ENCODE data around the gene TBX19. TPM values are rescaled to one million over a fixed set of nuclear protein-coding genes. Genes with fewer than 3 reads are reported as not detected.

TBX19 gene
- total and polyA plus RNA-seq, 2 of the 8 experiments (the other 6 are each of a cell fraction or from before 2014, with no cell fraction given): 1.0 to 1.8 TPM

DNA sequence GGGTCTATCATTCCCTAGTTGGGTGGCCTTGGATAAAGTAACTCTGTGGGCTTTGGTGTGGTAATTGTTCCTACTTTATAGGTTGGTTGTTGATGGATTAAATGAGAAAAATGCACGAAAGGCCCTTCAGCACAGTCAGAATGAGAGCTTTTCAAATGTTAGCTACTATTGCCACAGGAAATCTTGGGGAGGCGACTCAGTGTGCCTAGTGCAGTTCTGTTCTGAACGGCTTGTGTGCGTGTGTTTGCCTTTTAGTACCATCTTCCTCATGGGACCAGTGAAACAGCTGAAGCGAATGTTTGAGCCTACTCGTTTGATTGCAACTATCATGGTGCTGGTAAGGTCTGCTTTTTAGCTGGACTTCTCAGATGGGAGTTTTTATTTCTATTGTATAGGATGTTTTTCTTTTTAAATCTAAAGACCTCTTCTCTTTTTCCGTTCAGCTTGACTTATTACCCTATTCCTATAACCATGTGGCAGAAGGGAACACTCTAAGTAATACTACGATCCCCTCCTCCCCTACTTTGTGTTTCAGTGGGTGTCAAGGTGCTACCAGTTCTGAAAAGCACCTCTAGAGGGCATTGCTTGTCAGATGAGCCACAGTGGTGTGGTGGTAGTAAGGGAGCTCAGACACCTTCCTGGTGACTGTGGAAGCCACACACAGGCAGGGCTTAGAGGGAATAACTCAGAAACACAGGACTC is 45.7 kb upstream of the TBX19 start:
- H3K9me3 ChIP-seq (ENCODE audit: insufficient read depth in 2 of 2, low read depth in 1 of 2, low read length in 1 of 2): no peaks in the 10 kb centered on the region
- H4K5ac ChIP-seq (ENCODE audit: insufficient read length, low read depth, low read length): no peak overlapping the region
- no peak overlapping the region for H3K14ac ChIP-seq (ENCODE audit: insufficient read length)
- DNase-seq (ENCODE audit: low read depth in 1 of 2, low spot score in 2 of 2) (no peak), FAIRE-seq (no peak)
- POLR2A ChIA-PET (ENCODE audit: partially characterized antibody): interaction anchor here (1.0 to 1.3 kb wide), 3 partner anchors 9 to 299 kb away, joined by 3 to 9 read pairs (median 4); partner anchors contain the start of gene SFT2D2
- H3K27ac ChIP-seq (ENCODE audit: low read depth, low read length): no peak overlapping the region
- peaks cover 0 to 3% of the 10 kb centered on the region in 2 experiments; a peak in 1 of 4 replicates for H3K79me2 ChIP-seq (ENCODE audit: control insufficient read depth in 1 of 2, insufficient read depth in 2 of 2, low read length in 2 of 2)
- H2BK5ac ChIP-seq (ENCODE audit: low read depth, low read length): no peak overlapping the region
- peaks cover 0 to 2% of the 10 kb centered on the region in 2 experiments for H4K20me1 ChIP-seq (replicated peaks in 1 of 2; ENCODE audit: control insufficient read depth in 1 of 2, insufficient read depth in 2 of 2, low read length in 2 of 2)
- H3K56ac ChIP-seq (replicated peaks; ENCODE audit: insufficient read length, low read depth, low read length): no peak overlapping the region
- no peak overlapping the region for H2BK12ac ChIP-seq (ENCODE audit: low read depth, low read length)
- H2AFZ ChIP-seq (ENCODE audit: low read length): no peak overlapping the region
- H2AK5ac ChIP-seq (ENCODE audit: low read depth, low read length): no peak overlapping the region
- TF ChIP-seq KDM1A (IDR thresholded peaks at IDR 0.05; ENCODE audit: borderline replicate concordance, low read length): no peak
- no peak for TF ChIP-seq ZNF274 (IDR thresholded peaks at IDR 0.05; ENCODE audit: borderline replicate concordance, extremely low read depth, low read length)
- TF ChIP-seq CBX8 (IDR thresholded peaks at IDR 0.05; ENCODE audit: borderline replicate concordance, low read depth, low read length): no peak
- TF ChIP-seq TBP (IDR thresholded peaks at IDR 0.05; ENCODE audit: low read depth, low read length): no peak
- TF ChIP-seq, protein P1, sequence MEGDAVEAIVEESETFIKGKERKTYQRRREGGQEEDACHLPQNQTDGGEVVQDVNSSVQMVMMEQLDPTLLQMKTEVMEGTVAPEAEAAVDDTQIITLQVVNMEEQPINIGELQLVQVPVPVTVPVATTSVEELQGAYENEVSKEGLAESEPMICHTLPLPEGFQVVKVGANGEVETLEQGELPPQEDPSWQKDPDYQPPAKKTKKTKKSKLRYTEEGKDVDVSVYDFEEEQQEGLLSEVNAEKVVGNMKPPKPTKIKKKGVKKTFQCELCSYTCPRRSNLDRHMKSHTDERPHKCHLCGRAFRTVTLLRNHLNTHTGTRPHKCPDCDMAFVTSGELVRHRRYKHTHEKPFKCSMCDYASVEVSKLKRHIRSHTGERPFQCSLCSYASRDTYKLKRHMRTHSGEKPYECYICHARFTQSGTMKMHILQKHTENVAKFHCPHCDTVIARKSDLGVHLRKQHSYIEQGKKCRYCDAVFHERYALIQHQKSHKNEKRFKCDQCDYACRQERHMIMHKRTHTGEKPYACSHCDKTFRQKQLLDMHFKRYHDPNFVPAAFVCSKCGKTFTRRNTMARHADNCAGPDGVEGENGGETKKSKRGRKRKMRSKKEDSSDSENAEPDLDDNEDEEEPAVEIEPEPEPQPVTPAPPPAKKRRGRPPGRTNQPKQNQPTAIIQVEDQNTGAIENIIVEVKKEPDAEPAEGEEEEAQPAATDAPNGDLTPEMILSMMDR (IDR thresholded peaks at IDR 0.05; ENCODE audit: control extremely low read depth in 1 of 3, insufficient read depth in 1 of 3, low read depth in 1 of 3, low read length in 3 of 3): peak; percentile 49 to 89 (median 81)
- TF ChIP-seq RAD21 (IDR thresholded peaks at IDR 0.05 in 1 of 2, conservative IDR thresholded peaks at IDR 0.05 in 1 of 2; ENCODE audit: low read depth in 2 of 2, low read length in 2 of 2): peak; percentile 69 to 83
- TF ChIP-seq ASH2L (IDR thresholded peaks at IDR 0.05; ENCODE audit: low read length): no peak
- 0 out of 2 replicates have a peak, but pooled peaks have one; percentile 29 for TF ChIP-seq CREB1 (IDR thresholded peaks at IDR 0.05)
- H3K27me3 ChIP-seq (replicated peaks in 1 of 4; ENCODE audit: control insufficient read depth in 3 of 4, extremely low read depth in 1 of 4, insufficient read depth in 3 of 4, low read length in 3 of 4): no peaks in the 10 kb centered on the region
- no peak overlapping the region for H2BK120ac ChIP-seq (replicated peaks; ENCODE audit: low read depth, low read length)
- no peak overlapping the region for H4K8ac ChIP-seq (ENCODE audit: extremely low read depth, insufficient read depth, low read length)
- no peak overlapping the region for H2BK15ac ChIP-seq (ENCODE audit: low read length)
- no peaks in the 10 kb centered on the region for H3K4me1 ChIP-seq (replicated peaks in 1 of 4; ENCODE audit: control insufficient read depth in 3 of 4, insufficient read depth in 4 of 4, low read length in 3 of 4)
- H3K23me2 ChIP-seq (ENCODE audit: low read depth, low read length): no peaks in the 10 kb centered on the region
- 88% methylated on average over 8 of the region's 8 CpGs; no CpG with 5 or more reads in 1 of the 2 experiments for WGBS, 2 experiments (ENCODE audit: extremely low coverage in 1 of 2, insufficient coverage in 1 of 2, insufficient read length in 1 of 2, insufficient replicate concordance in 2 of 2, low coverage in 1 of 2, low lambda C conversion rate in 2 of 2, missing lambda C conversion rate in 1 of 2)
- peaks cover 5% of the 10 kb centered on the region; the same call in 1 of the 2 replicates for H3K79me1 ChIP-seq (ENCODE audit: low read depth, low read length)
- no peak overlapping the region for H2BK20ac ChIP-seq (ENCODE audit: low read length)
- no peak overlapping the region for H3K23ac ChIP-seq (ENCODE audit: insufficient read length)
- no peak overlapping the region for H3K4me2 ChIP-seq (ENCODE audit: insufficient read depth in 1 of 2, low read depth in 2 of 2, low read length in 2 of 2)
- H3K4me3 ChIP-seq (ENCODE audit: extremely low read depth in 1 of 4, insufficient read depth in 2 of 4, low read depth in 3 of 4, low read length in 4 of 4): no peak overlapping the region
- no peak overlapping the region for H3K18ac ChIP-seq (ENCODE audit: extremely low read depth, low read length)
- no peak overlapping the region for H4K91ac ChIP-seq (replicated peaks; ENCODE audit: insufficient read length, low read length)
- CTCF ChIA-PET (ENCODE audit: partially characterized antibody): interaction anchor here (0.6 to 3.6 kb wide), 66 partner anchors 7 to 1107 kb away, joined by 3 to 29 read pairs (median 4); partner anchors contain the start of genes SFT2D2 and TBX19
- H3K36me3 ChIP-seq (ENCODE audit: control insufficient read depth in 2 of 4, insufficient read depth in 4 of 4, low read length in 3 of 4): peaks cover 0 to 26% (median 1%) of the 10 kb centered on the region in 4 experiments; a peak in 5 of 8 replicates
- no peak overlapping the region for H3K9ac ChIP-seq (replicated peaks in 1 of 4; ENCODE audit: extremely low read depth in 1 of 4, low read depth in 3 of 4, low read length in 3 of 4)
- no peak overlapping the region for H3K4ac ChIP-seq (replicated peaks; ENCODE audit: insufficient read length, low read depth, low read length)

Data from H1 (cell line).